Measurements from ENCODE around the gene NFIX. TPM values are rescaled to one million over a fixed set of nuclear protein-coding genes. Genes with fewer than 3 reads are reported as not detected.

NFIX gene
- total and polyA plus RNA-seq, 7 donors, result 22.2 to 347 (median 220) TPM

DNA sequence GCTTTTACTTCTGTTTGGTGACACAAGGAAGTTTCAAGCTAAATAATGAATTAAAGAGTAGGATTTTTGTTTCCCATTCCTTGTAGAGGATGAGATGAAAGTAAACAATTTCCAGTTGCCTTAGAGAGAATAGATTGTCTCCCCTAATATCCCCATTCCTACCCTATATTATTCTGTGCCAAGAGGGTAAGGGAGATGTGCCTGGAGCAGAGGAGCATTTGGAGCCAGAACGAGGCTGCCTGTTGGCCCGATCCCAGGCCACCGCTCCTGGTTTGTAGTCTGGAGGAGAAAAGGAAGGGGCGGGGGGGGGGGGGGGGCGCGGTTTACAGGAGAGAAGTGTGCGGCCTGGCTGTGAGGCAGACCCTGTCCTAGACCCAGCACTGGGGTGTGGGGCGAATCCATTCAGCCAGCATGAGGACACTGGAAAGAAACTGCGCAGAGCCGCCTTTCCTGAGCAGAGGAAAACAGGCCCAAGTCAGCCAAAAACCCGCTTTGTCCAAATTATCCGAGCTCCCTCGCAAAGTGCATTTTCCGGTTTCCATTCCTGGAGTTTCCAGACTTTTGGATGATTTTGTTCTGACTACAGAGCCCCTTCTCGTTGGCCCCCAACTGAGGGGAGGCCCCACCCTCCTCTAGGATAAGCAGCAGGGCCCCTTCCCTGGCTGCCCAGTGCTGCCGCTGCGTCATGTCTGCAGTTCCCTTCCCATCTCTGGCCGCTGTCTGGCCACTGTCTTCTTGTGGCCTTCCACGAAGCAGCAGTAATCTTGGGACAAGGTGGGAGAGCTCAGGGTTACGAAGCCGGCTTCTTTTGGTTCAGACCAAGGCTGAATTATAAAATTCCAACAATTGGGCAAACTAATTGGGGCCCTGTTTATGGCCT lies 23.0 kb downstream of the NFIX start:
- TF ChIP-seq, protein P1, sequence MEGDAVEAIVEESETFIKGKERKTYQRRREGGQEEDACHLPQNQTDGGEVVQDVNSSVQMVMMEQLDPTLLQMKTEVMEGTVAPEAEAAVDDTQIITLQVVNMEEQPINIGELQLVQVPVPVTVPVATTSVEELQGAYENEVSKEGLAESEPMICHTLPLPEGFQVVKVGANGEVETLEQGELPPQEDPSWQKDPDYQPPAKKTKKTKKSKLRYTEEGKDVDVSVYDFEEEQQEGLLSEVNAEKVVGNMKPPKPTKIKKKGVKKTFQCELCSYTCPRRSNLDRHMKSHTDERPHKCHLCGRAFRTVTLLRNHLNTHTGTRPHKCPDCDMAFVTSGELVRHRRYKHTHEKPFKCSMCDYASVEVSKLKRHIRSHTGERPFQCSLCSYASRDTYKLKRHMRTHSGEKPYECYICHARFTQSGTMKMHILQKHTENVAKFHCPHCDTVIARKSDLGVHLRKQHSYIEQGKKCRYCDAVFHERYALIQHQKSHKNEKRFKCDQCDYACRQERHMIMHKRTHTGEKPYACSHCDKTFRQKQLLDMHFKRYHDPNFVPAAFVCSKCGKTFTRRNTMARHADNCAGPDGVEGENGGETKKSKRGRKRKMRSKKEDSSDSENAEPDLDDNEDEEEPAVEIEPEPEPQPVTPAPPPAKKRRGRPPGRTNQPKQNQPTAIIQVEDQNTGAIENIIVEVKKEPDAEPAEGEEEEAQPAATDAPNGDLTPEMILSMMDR (IDR thresholded peaks at IDR 0.05), result no peak
- 11 to 25% (median 14%) methylated on average over 18 to 20 of the region's 21 CpGs for WGBS, 3 donors
- no peaks in the 10 kb centered on the region for H3K9me3 ChIP-seq
- H3K36me3 ChIP-seq (ENCODE audit: insufficient read depth in 1 of 2, low read depth in 1 of 2), result no peaks in the 10 kb centered on the region
- H3K4me3 ChIP-seq, result peak overlapping the region; percentile 57
- intact Hi-C loops (cut with DNase I), result loop anchor here in 1 of 2 donors (2.0 kb wide), 1 partner anchor 21 kb away; no protein-coding TSS in a partner anchor
- no peaks in the 10 kb centered on the region for H3K27me3 ChIP-seq (ENCODE audit: insufficient read depth in 3 of 3, low read length in 2 of 3)
- H3K27ac ChIP-seq, result peak overlapping the region; percentile 99
- peak; percentile 78 to 84 for DNase-seq
- ATAC-seq, result peak in 1 of 4 donors; percentile 21
- peaks cover 73% of the 10 kb centered on the region for H3K4me1 ChIP-seq

DNA sequence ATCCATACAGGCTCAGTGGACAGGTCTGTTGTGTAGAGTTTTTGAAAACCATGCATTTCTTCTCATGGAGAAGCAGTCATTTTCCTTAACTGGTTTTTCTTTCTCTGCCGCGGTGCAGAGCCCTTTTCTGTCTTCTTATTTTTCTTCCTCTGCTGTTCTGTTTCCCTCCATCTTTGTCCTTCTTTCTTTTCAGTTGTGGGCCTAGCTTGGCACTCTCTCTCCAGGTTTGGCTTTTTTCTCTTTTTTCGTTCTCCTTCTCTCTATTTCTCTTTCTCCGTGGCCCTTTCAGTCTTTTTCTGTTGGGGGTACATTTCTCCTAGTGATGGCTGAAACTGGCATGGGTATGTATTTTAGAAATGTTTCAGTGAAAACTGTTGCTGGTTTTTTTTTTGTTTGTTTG lies 24.1 kb downstream of the NFIX start:
- no peaks in the 10 kb centered on the region for H3K27me3 ChIP-seq (ENCODE audit: insufficient read depth in 3 of 3, low read length in 2 of 3)
- ATAC-seq, result no peak
- H3K36me3 ChIP-seq (ENCODE audit: insufficient read depth in 1 of 2, low read depth in 1 of 2), result no peaks in the 10 kb centered on the region
- 29 to 55% (median 38%) methylated on average over 4 of the region's 4 CpGs for WGBS, 3 donors
- no peaks in the 10 kb centered on the region for H3K9me3 ChIP-seq
- peak overlapping the region; percentile 99 for H3K27ac ChIP-seq
- H3K4me1 ChIP-seq, result peaks cover 78% of the 10 kb centered on the region
- DNase-seq, result no peak
- intact Hi-C loops (cut with DNase I), result loop anchor here in 1 of 2 donors (2.0 kb wide), 1 partner anchor 23 kb away; no protein-coding TSS in a partner anchor
- TF ChIP-seq, protein P1 (IDR thresholded peaks at IDR 0.05), result no peak
- H3K4me3 ChIP-seq, result peak overlapping the region; percentile 57

DNA sequence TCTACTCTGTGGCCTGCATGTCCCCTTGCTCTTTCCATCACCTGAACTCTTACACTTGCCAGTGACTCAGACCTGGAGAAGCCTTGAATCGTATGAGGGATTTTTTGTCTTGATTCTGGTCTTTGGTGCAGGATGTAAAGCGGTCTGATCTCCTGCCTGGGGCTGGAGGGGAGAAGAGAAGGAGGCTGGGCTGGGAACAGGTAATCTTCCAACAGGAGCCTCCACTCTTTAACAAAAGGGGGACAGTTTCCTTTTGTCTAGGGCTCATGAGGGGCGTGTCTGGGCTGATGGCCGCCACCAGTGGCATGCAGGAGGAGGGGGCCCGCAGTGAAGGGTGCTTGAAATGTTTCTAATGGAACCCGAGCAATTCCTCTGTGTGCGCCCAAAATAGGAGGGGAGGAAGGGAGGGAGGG lies 24.7 kb downstream of the NFIX start:
- ATAC-seq (no peak), DNase-seq (no peak)
- Histone ChIP-seq H3K27ac (peak overlapping the region; percentile 99), H3K27me3 (ENCODE audit: insufficient read depth in 3 of 3, low read length in 2 of 3) (no peaks in the 10 kb centered on the region), H3K4me1 (peaks cover 80% of the 10 kb centered on the region), H3K36me3 (ENCODE audit: insufficient read depth in 1 of 2, low read depth in 1 of 2) (peaks cover 0 to 1% of the 10 kb centered on the region in 2 donors), H3K9me3 (no peaks in the 10 kb centered on the region), H3K4me3 (peak overlapping the region; percentile 57)
- intact Hi-C loops (cut with DNase I), result no loop called here
- TF ChIP-seq, protein P1 (IDR thresholded peaks at IDR 0.05), result no peak
- WGBS, 3 donors, result 27 to 48% (median 37%) methylated on average over 7 of the region's 7 CpGs

DNA sequence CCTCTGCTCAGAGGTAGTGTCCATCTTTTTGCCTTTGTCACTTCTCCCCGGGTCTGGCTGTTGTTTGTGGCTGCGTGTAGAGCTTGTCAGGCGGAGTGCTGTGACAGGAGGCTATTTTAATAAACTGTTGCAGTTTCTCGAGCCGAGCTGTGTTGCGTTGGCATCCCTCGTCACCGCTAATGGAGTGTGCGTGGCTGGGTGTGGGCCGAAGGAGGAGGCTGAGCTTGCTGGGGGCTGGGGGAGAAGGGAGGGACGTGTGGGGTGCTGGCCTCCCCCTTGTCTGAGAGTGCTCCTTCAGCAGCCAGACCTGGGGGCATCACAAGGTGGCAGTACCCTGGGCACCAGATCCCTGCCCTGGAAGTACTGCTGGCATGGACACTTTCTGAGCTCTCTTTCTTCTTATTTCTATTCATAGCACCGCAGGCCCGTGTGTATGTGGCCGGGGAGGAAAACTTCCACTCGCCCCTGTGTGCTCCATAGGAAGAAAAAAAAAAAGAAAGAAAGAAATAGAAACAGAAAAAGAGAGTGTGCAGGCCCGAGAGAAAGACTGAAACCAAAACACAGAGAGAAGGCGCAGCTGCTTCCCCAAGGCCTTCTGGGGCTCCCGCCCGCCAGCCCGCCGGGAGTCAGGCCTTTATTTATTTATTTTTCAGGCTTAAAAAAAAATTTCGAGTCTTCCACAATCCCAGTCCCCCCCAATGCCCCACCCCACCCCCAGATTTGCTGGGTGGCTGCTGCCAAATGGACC lies 27.0 kb downstream of the NFIX start:
- peak overlapping the region; percentile 99 for H3K27ac ChIP-seq
- H3K36me3 ChIP-seq (ENCODE audit: insufficient read depth in 1 of 2, low read depth in 1 of 2), result peaks cover 0 to 8% of the 10 kb centered on the region in 2 donors
- intact Hi-C loops (cut with DNase I), result no loop called here
- DNase-seq, result peak; percentile 63 to 88
- no peaks in the 10 kb centered on the region for H3K27me3 ChIP-seq (ENCODE audit: insufficient read depth in 3 of 3, low read length in 2 of 3)
- peaks cover 88% of the 10 kb centered on the region for H3K4me1 ChIP-seq
- no peaks in the 10 kb centered on the region for H3K9me3 ChIP-seq
- peak; percentile 57 to 72 (median 70) for ATAC-seq
- peak overlapping the region; percentile 64 for H3K4me3 ChIP-seq
- TF ChIP-seq, protein P1 (IDR thresholded peaks at IDR 0.05), result no peak
- 3 to 13% (median 5%) methylated on average over 22 of the region's 22 CpGs for WGBS, 3 donors

Measured in psoas muscle (tissue), 8 donors.